Measurements from ENCODE around the gene CLEC4A. TPM values are rescaled to one million over a fixed set of nuclear protein-coding genes. Genes with fewer than 3 reads are reported as not detected.
A peak's percentile ranks its signal among the peaks of the same experiment; 100 is the strongest.
"Not testable (repeated sequence)": the region's sequence is repeated elsewhere in the genome, so short reads cannot be mapped to it uniquely, and the experiment has no call there.

Gene CLEC4A
- total RNA-seq, 1 donor from 2014 or later: not detected

GRCh38 chr12:8108808-8109398 is 14.5 kb upstream of the CLEC4A start:
- DNase-seq (ENCODE audit: low read depth, low spot score): peak; percentile 77
- H3K27me3 Mint-ChIP-seq (ENCODE audit: low read depth): no peaks in the 10 kb centered on the region

DNA sequence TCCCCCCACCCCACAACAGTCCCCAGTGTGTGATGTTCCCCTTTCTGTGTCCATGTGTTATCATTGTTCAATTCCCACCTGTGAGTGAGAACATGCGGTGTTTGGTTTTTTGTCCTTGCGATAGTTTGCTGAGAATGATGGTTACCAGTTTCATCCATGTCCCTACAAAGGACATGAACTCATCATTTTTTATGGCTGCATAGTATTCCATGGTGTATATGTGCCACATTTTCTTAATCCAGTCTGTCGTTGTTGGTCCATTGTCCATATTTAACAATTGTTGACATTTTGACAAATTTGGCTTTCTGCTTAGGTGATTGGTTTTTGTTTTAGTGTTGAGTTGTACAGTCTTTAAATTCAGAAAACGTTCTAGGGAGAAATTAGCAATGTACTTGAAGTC is 10.3 kb upstream of the CLEC4A start:
- H3K4me1 Mint-ChIP-seq; H3K4me3 Mint-ChIP-seq; H3K36me3 Mint-ChIP-seq (ENCODE audit: low read depth); H3K27ac Mint-ChIP-seq (ENCODE audit: unreplicated experiment); H3K9me3 Mint-ChIP-seq; H3K27me3 Mint-ChIP-seq (ENCODE audit: low read depth); DNase-seq (ENCODE audit: low read depth, low spot score): not testable (repeated sequence)

More at GRCh38 chr12:8108808-8109398, 14.5 kb upstream of the CLEC4A start:
- Mint-ChIP-seq H3K36me3 (ENCODE audit: low read depth) (peaks cover 19% of the 10 kb centered on the region), H3K4me3 (no peak overlapping the region), H3K27ac (ENCODE audit: unreplicated experiment) (no peak overlapping the region), H3K9me3 (peaks cover 5% of the 10 kb centered on the region), H3K4me1 (peaks cover 3% of the 10 kb centered on the region)
- TF ChIP-seq, protein P1, sequence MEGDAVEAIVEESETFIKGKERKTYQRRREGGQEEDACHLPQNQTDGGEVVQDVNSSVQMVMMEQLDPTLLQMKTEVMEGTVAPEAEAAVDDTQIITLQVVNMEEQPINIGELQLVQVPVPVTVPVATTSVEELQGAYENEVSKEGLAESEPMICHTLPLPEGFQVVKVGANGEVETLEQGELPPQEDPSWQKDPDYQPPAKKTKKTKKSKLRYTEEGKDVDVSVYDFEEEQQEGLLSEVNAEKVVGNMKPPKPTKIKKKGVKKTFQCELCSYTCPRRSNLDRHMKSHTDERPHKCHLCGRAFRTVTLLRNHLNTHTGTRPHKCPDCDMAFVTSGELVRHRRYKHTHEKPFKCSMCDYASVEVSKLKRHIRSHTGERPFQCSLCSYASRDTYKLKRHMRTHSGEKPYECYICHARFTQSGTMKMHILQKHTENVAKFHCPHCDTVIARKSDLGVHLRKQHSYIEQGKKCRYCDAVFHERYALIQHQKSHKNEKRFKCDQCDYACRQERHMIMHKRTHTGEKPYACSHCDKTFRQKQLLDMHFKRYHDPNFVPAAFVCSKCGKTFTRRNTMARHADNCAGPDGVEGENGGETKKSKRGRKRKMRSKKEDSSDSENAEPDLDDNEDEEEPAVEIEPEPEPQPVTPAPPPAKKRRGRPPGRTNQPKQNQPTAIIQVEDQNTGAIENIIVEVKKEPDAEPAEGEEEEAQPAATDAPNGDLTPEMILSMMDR (conservative IDR thresholded peaks at IDR 0.05): peak; percentile 100

GRCh38 chr12:8120072-8120713 is 3.2 kb upstream of the CLEC4A start:
- TF ChIP-seq, protein P1 (conservative IDR thresholded peaks at IDR 0.05): no peak
- no peak for DNase-seq (ENCODE audit: low read depth, low spot score)
- no peaks in the 10 kb centered on the region for H3K9me3 Mint-ChIP-seq
- H3K4me1 Mint-ChIP-seq: no peaks in the 10 kb centered on the region
- no peaks in the 10 kb centered on the region for H3K27me3 Mint-ChIP-seq (ENCODE audit: low read depth)
- no peak overlapping the region for H3K4me3 Mint-ChIP-seq
- no peaks in the 10 kb centered on the region for H3K36me3 Mint-ChIP-seq (ENCODE audit: low read depth)
- H3K27ac Mint-ChIP-seq (ENCODE audit: unreplicated experiment): no peak overlapping the region

DNA sequence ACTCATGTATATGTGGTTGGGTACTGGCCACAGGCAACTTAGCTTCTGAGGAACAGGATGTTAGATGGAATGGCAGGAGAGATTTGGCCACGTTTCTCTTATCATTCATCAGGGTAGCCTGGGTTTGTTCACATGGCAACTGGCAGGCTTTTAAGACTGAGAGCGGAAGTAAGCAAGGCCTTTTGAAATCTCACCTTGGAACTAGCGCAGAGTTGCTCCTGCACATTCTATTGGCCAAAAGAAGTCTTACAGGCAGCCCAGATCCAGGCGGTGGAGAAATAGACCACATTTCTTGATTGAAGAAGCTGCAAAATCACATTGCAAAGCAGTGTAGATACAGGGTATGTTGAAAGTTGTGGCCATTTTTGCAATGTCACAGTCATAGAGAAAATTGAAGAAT is 3.7 kb downstream of the CLEC4A start:
- Mint-ChIP-seq H3K4me1 (no peaks in the 10 kb centered on the region), H3K4me3 (no peak overlapping the region), H3K27ac (ENCODE audit: unreplicated experiment) (no peak overlapping the region), H3K27me3 (ENCODE audit: low read depth) (no peaks in the 10 kb centered on the region), H3K36me3 (ENCODE audit: low read depth) (no peaks in the 10 kb centered on the region), H3K9me3 (no peaks in the 10 kb centered on the region)
- TF ChIP-seq, protein P1 (conservative IDR thresholded peaks at IDR 0.05): no peak
- DNase-seq (ENCODE audit: low read depth, low spot score): no peak

GRCh38 chr12:8133636-8134397 is 10.4 kb downstream of the CLEC4A start:
- not testable (repeated sequence) for H3K4me1 Mint-ChIP-seq; H3K4me3 Mint-ChIP-seq; H3K36me3 Mint-ChIP-seq (ENCODE audit: low read depth); DNase-seq (ENCODE audit: low read depth, low spot score); H3K27ac Mint-ChIP-seq (ENCODE audit: unreplicated experiment); H3K9me3 Mint-ChIP-seq; H3K27me3 Mint-ChIP-seq (ENCODE audit: low read depth)

DNA sequence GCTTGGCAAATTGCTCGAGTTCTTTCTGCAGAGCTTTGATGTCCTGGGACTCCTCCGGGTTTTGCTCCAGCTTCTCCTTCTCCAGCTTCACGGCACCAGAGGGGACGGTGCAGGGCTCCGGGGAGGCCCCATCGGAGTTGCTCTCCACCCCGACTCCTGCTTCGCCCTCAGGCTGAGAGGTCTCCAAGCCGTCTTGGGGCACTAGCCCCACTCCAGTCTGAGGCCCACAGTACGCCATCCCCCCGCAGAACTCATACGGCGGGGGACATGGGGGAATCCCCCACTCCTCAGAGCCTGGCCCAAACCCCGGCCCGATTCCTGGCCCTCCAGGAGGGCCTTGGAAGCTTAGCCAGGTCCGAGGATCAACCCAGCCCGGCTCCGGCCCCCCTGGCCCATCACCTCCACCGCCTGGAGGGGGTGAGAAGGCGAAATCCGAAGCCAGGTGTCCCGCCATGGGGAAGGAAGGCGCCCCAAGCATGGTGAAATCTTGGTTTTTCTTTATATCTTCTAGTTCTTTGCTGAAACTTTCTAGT is 11.0 kb downstream of the CLEC4A start:
- H3K36me3 Mint-ChIP-seq (ENCODE audit: low read depth); H3K27ac Mint-ChIP-seq (ENCODE audit: unreplicated experiment); H3K4me3 Mint-ChIP-seq; H3K9me3 Mint-ChIP-seq; DNase-seq (ENCODE audit: low read depth, low spot score); H3K27me3 Mint-ChIP-seq (ENCODE audit: low read depth); H3K4me1 Mint-ChIP-seq: not testable (repeated sequence)

GRCh38 chr12:8141647-8142046 is 18.2 kb downstream of the CLEC4A start:
- not testable (repeated sequence) for H3K36me3 Mint-ChIP-seq (ENCODE audit: low read depth); H3K27ac Mint-ChIP-seq (ENCODE audit: unreplicated experiment); DNase-seq (ENCODE audit: low read depth, low spot score); H3K9me3 Mint-ChIP-seq; H3K4me3 Mint-ChIP-seq; H3K27me3 Mint-ChIP-seq (ENCODE audit: low read depth); H3K4me1 Mint-ChIP-seq
